GM21717 (cell line): Measurements from ENCODE around the gene FAM53A.

Experiments used
- ATAC-seq: cut with Tn5 transposase; IDR thresholded peaks from one replicate; pipeline ENCODE4 v1.9.1; 2021; ENCODE audit warnings: mild to moderate bottlenecking, moderate library complexity; ENCODE audit not compliant: unreplicated experiment

The FAM53A gene

GRCh38 chr4:1595789-1596325 is 88.3 kb downstream of the FAM53A start:
- no peak for ATAC-seq

GRCh38 chr4:1594871-1595788 is 89.0 kb downstream of the FAM53A start:
- no peak for ATAC-seq

- ATAC-seq = no peak
Observed at GRCh38 chr4:1593881-1594345, 90.2 kb downstream of the FAM53A start.

- ATAC-seq = no peak
Observed at GRCh38 chr4:1593458-1593857, 90.7 kb downstream of the FAM53A start.

- no peak for ATAC-seq
Observed at GRCh38 chr4:1592709-1593417, 91.2 kb downstream of the FAM53A start.

- ATAC-seq = no peak
Observed at GRCh38 chr4:1592068-1592708, 91.9 kb downstream of the FAM53A start.

- no peak for ATAC-seq
Observed at GRCh38 chr4:1591107-1591506, 93.0 kb downstream of the FAM53A start.

GRCh38 chr4:1590244-1590643 is 93.9 kb downstream of the FAM53A start:
- ATAC-seq = no peak
